HepG2 (cell line): ENCODE data around the gene SEC61B. TPM values are rescaled to one million over a fixed set of nuclear protein-coding genes. Genes with fewer than 3 reads are reported as not detected.

Source experiments
- ATAC-seq: fragments of 200-7000 bp; cut with Tn5 transposase; 3 replicates; pipeline ENCODE4 v1.9.1; 2020; ENCODE audit warnings: mild to moderate bottlenecking, moderate library complexity
- BruUV-seq: library from RNA; stranded (reverse); fragments of 400-500 nt; replicated peaks from 2 replicates; lab custom pipeline; 2021; lab: Mats Ljungman, UMichigan
- CTCF ChIA-PET: fragments of 300-600 bp; formaldehyde crosslinking; extraction: SDS; loops from one replicate; lab custom pipeline; 2021; ENCODE audit warnings: low total read pairs, inconsistent platforms, low intra/inter-chr PET ratio; lab: Yijun Ruan, JAX
- POLR2A ChIA-PET: fragments of 350-600 bp; sonication (Branson Sonifier 250); formaldehyde crosslinking; loops from one replicate; lab custom pipeline; 2020; ENCODE audit warnings: antibody characterized with exemption, inconsistent platforms; lab: Yijun Ruan, JAX
- DNase-seq: peaks from one replicate; pipeline ENCODE4 v3.0.0-alpha.2; 2015; ENCODE audit warnings: low spot score
- FAIRE-seq: peaks from 3 replicates; lab custom pipeline; 2011; peaks lifted over from hg19 to GRCh38; lab: Jason Lieb, UNC
- H2AFZ ChIP-seq: one replicate; pipeline ENCODE4 v1.6.1; 2011; ENCODE audit warnings: low read length, inconsistent platforms
- H3K27ac ChIP-seq: fragments of 300-600 bp; 3 replicates; pipeline ENCODE4 v1.8.0; 2011; ENCODE audit warnings: mixed run types, mild to moderate bottlenecking, mixed read lengths, low read length, inconsistent platforms; ENCODE audit not compliant: insufficient read depth; ENCODE audit errors: extremely low read length
- H3K27me3 ChIP-seq, 2 experiments: fragments of 200-600 bp in 1 of 2; 2 replicates in 1 of 2; 3 replicates in 1 of 2; pipeline versions ENCODE4 v1.6.0 to v1.8.0; 2011; ENCODE audit warnings: low read length in 2 of 2, mild to moderate bottlenecking in 2 of 2, moderate library complexity in 2 of 2, inconsistent platforms in 1 of 2; ENCODE audit not compliant: insufficient read depth in 2 of 2, control insufficient read depth in 1 of 2
- H3K36me3 ChIP-seq, 2 experiments: fragments of 200-600 bp in 1 of 2; replicated peaks in 1 of 2; 2 replicates in 1 of 2; 3 replicates in 1 of 2; pipeline versions ENCODE4 v1.5.1 to v1.8.0; 2011; ENCODE audit warnings: low read length in 2 of 2, inconsistent platforms in 1 of 2; ENCODE audit not compliant: insufficient read depth in 2 of 2, control insufficient read depth in 1 of 2
- H3K4me1 ChIP-seq: 2 replicates; pipeline ENCODE4 v1.5.1; 2012; ENCODE audit warnings: low read length, inconsistent platforms; ENCODE audit not compliant: insufficient read depth
- H3K4me2 ChIP-seq: 2 replicates; pipeline ENCODE4 v1.6.0; 2011; ENCODE audit warnings: low read depth, low read length, inconsistent platforms
- H3K4me3 ChIP-seq, 3 experiments: fragments of 200-600 bp in 1 of 3; sonication (generic), shearing (Covaris generic) in 1 of 3; replicated peaks in 1 of 3; 2 replicates each; pipeline ENCODE4 v1.5.1; 2011 to 2016; ENCODE audit warnings: low read length in 3 of 3, inconsistent platforms in 2 of 3, low read depth in 2 of 3, mild to moderate bottlenecking in 2 of 3, control low read depth in 1 of 3, mixed read lengths in 1 of 3; ENCODE audit not compliant: insufficient read depth in 1 of 3
- H3K79me2 ChIP-seq: one replicate; pipeline ENCODE4 v1.6.1; 2011; ENCODE audit warnings: low read length, inconsistent platforms; ENCODE audit not compliant: insufficient read depth
- H3K9ac ChIP-seq: 2 replicates; pipeline ENCODE4 v1.6.0; 2011; ENCODE audit warnings: mild to moderate bottlenecking, low read depth, low read length, inconsistent platforms; ENCODE audit not compliant: insufficient read depth
- H3K9me3 ChIP-seq: 2 replicates; pipeline ENCODE4 v1.5.1; 2012; ENCODE audit warnings: mild to moderate bottlenecking, low read length
- H4K20me1 ChIP-seq: 2 replicates; pipeline ENCODE4 v1.6.0; 2011; ENCODE audit warnings: inconsistent platforms, mild to moderate bottlenecking, low read length, moderate library complexity; ENCODE audit not compliant: insufficient read depth
- CERS6 ChIP-seq: sonication (generic); formaldehyde crosslinking; IDR thresholded peaks from 2 replicates; pipeline ENCODE4 v1.5.0; 2020; ENCODE audit warnings: missing genetic modification reagents
- ELF3 ChIP-seq: IDR thresholded peaks from 2 replicates; pipeline ENCODE4 v1.6.1; 2016; ENCODE audit warnings: missing genetic modification reagents, missing compliant biosample characterization
- HNF4A ChIP-seq: sonication (generic); formaldehyde crosslinking; IDR thresholded peaks from 2 replicates; pipeline ENCODE4 v1.4.0; 2020; ENCODE audit warnings: missing genetic modification reagents
- HNF4G ChIP-seq, 2 experiments: sonication (generic) in 1 of 2; formaldehyde crosslinking in 1 of 2; IDR thresholded peaks; 2 replicates each; pipeline versions ENCODE4 v1.4.0 to v1.6.1; 2011 to 2020; ENCODE audit warnings: borderline replicate concordance in 2 of 2, low read depth in 2 of 2, mild to moderate bottlenecking in 2 of 2, low read length in 1 of 2, missing genetic modification reagents in 1 of 2, moderate library complexity in 1 of 2
- IRF9 ChIP-seq: sonication (generic); formaldehyde crosslinking; IDR thresholded peaks from 2 replicates; pipeline ENCODE4 v1.8.0; 2022; ENCODE audit warnings: missing genetic modification reagents, mild to moderate bottlenecking, borderline replicate concordance
- KDM5A ChIP-seq: fragments of 200-600 bp; sonication (generic); IDR thresholded peaks from 2 replicates; pipeline ENCODE4 v1.7.0; 2018; ENCODE audit warnings: antibody characterized with exemption, mild to moderate bottlenecking, low read length, borderline replicate concordance
- MIXL1 ChIP-seq: IDR thresholded peaks from 2 replicates; pipeline ENCODE4 v1.6.1; 2016
- NCOA2 ChIP-seq: sonication (generic); formaldehyde crosslinking; IDR thresholded peaks from 2 replicates; pipeline ENCODE4 v1.8.0; 2022; ENCODE audit warnings: inconsistent platforms
- SMC3 ChIP-seq: IDR thresholded peaks from 2 replicates; pipeline ENCODE4 v1.6.1; 2011; ENCODE audit warnings: low read length, improper control_type of control experiment
- SP1 ChIP-seq, 2 experiments: fragments of 450-650 bp in 1 of 2; sonication (generic) in 1 of 2; formaldehyde crosslinking in 1 of 2; IDR thresholded peaks; 2 replicates each; pipeline versions ENCODE4 v1.4.0 to v1.6.1; 2016 to 2020; ENCODE audit warnings: missing genetic modification reagents in 1 of 2
- SP2 ChIP-seq: sonication (generic); formaldehyde crosslinking; IDR thresholded peaks from 2 replicates; pipeline ENCODE4 v1.5.1; 2020; ENCODE audit warnings: mild to moderate bottlenecking, missing genetic modification reagents
- THRA ChIP-seq: sonication (generic); formaldehyde crosslinking; IDR thresholded peaks from 2 replicates; pipeline ENCODE4 v1.4.0; 2020; ENCODE audit warnings: missing genetic modification reagents, borderline replicate concordance
- TRIM24 ChIP-seq: sonication (generic); formaldehyde crosslinking; IDR thresholded peaks from 2 replicates; pipeline ENCODE4 v1.8.0; 2022; ENCODE audit warnings: mild to moderate bottlenecking, missing genetic modification reagents
- ZFY ChIP-seq: sonication (generic); formaldehyde crosslinking; IDR thresholded peaks from 2 replicates; pipeline ENCODE4 v1.4.0; 2020; ENCODE audit warnings: missing genetic modification reagents
- ZNF7 ChIP-seq: IDR thresholded peaks from 2 replicates; pipeline ENCODE4 v1.6.1; 2016; ENCODE audit warnings: missing biosample characterization, missing genetic modification reagents
- ZSCAN25 ChIP-seq: sonication (generic); formaldehyde crosslinking; IDR thresholded peaks from 2 replicates; pipeline ENCODE4 v1.8.0; 2022; ENCODE audit warnings: mild to moderate bottlenecking, missing genetic modification reagents
- WGBS: methylation state at CpG from one replicate; pipeline ENCODE4 v1.1.6; 2017; ENCODE audit warnings: low lambda C conversion rate; 5-methylcytosine and 5-hydroxymethylcytosine counted together
- in situ Hi-C: cut with HindIII; loops from 2 replicates; pipeline ENCODE4 v1.10.0; 2017; ENCODE audit warnings: low pct_unique_long_range_greater_than_20kb; ENCODE audit not compliant: extremely low pct_ligation_motif_present
- intact Hi-C: fragments of 100-400 bp; cut with micrococcal nuclease; formaldehyde crosslinking; loops from one replicate; pipeline ENCODE4 v1.10.0; 2022; ENCODE audit not compliant: unreplicated experiment
- polyA plus RNA-seq, 8 experiments: library from polyadenylated mRNA; depleted of rRNA in 3 of 8; stranded (reverse) in 7 of 8; unstranded in 1 of 8; fragments of >200 nt; fragmentation: Illumina TruSeq in 4 of 8; extraction: Trizol in 4 of 8; gene quantifications; 2 replicates each; pipeline versions ENCODE4 v1.2.1 to v1.2.3, GENCODE V29; 2011 to 2016; ENCODE audit warnings: low read depth in 4 of 8, missing spikeins in 1 of 8, mixed read lengths in 1 of 8; ENCODE audit not compliant: insufficient read depth in 1 of 8
- total RNA-seq, 5 experiments: library from RNA; depleted of rRNA; stranded (reverse); fragments of >200 nt; fragmentation: Illumina TruSeq; extraction: Trizol; gene quantifications; 2 replicates each; pipeline ENCODE4 v1.2.3, GENCODE V29; 2016; ENCODE audit warnings: low read depth in 1 of 5

SEC61B gene
- total and polyA plus RNA-seq, 2 of the 13 experiments (the other 11 are each of a cell fraction or from before 2014, with no cell fraction given) = 191 to 368 TPM

- TF ChIP-seq THRA (CRISPR knock-in tag) (peak; percentile 88; the same call in 1 of the 2 replicates), NCOA2 (CRISPR knock-in tag) (peak; percentile 64), HNF4G (IDR thresholded peaks at IDR 0.05; ENCODE audit: borderline replicate concordance, low read depth, low read length) (peak; percentile 70; the same call in 1 of the 2 replicates), HNF4G (CRISPR knock-in tag; IDR thresholded peaks at IDR 0.05; ENCODE audit: borderline replicate concordance, low read depth) (peak; percentile 25; the same call in 1 of the 2 replicates), KDM5A (no peak), ELF3 (CRISPR knock-in tag) (0 out of 2 replicates have a peak, but pooled peaks have one; percentile 35), SP1 (IDR thresholded peaks at IDR 0.05) (no peak), SP1 (CRISPR knock-in tag; IDR thresholded peaks at IDR 0.05) (0 out of 2 replicates have a peak, but pooled peaks have one; percentile 17), SMC3 (peak; percentile 57), MIXL1 (0 out of 2 replicates have a peak, but pooled peaks have one; percentile 16), ZSCAN25 (CRISPR knock-in tag) (no peak)
Measured at GRCh38 chr9:99266255-99267023, 44.4 kb downstream of the SEC61B start (continued).

DNA sequence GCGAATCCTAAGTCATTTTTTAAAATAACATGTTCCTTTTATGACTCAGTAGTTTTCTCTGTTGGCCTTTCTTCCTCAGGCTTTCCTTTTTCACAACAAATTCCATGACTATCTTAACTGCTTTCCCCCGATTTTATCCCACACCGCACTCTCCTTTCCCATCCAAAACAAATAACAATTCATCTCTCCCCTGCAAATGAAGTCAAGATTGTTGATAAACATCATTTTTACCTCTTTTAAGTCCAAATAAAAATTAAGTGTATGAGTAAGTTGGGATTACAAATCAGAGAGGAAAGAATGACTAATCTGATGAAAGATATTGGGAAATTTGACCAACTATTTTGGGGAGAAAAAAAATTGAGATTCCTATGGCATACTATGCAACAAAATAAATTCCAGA lies 47.3 kb downstream of the SEC61B start:
- H3K9ac ChIP-seq = no peak overlapping the region
- CTCF ChIA-PET = no interaction called here
- H3K27ac ChIP-seq = no peak overlapping the region
- BruUV-seq = no TSS peak
- H3K79me2 ChIP-seq = no peaks in the 10 kb centered on the region
- intact Hi-C loops (loop anchor here (10.0 kb wide), 1 partner anchor 85 kb away; no protein-coding TSS in a partner anchor), in situ Hi-C loops (loop anchor here (25.0 kb wide), 1 partner anchor 743 kb away; no protein-coding TSS in a partner anchor)
- no peak overlapping the region for H3K4me3 ChIP-seq
- H3K4me1 ChIP-seq = peaks cover 18% of the 10 kb centered on the region
- no peak overlapping the region for H3K4me2 ChIP-seq
- DNase-seq = no peak
- TF ChIP-seq TRIM24 = no peak
- TF ChIP-seq ZNF7 (CRISPR knock-in tag) = no peak
- TF ChIP-seq SP2 (CRISPR knock-in tag) = no peak
- no peak for TF ChIP-seq CERS6 (CRISPR knock-in tag)
- no peak for TF ChIP-seq ZFY (CRISPR knock-in tag)
- TF ChIP-seq HNF4A = no peak
- TF ChIP-seq IRF9 (CRISPR knock-in tag) = no peak
- no peaks in the 10 kb centered on the region for H3K27me3 ChIP-seq
- FAIRE-seq = no peak
- H2AFZ ChIP-seq = no peak overlapping the region
- H4K20me1 ChIP-seq = no peaks in the 10 kb centered on the region
- POLR2A ChIA-PET = no interaction called here
- 23% methylated on average over 3 of the region's 3 CpGs for WGBS
- ATAC-seq = no peak
- no peaks in the 10 kb centered on the region for H3K9me3 ChIP-seq
- no peaks in the 10 kb centered on the region for H3K36me3 ChIP-seq
